ENCODE measurements around the gene C1QTNF8. TPM values are rescaled to one million over a fixed set of nuclear protein-coding genes. Genes with fewer than 3 reads are reported as not detected.
A peak's percentile ranks its signal among the peaks of the same experiment; 100 is the strongest.

C1QTNF8 gene
- total and polyA plus RNA-seq, 12 donors: 0.15 TPM; not detected in 11

DNA sequence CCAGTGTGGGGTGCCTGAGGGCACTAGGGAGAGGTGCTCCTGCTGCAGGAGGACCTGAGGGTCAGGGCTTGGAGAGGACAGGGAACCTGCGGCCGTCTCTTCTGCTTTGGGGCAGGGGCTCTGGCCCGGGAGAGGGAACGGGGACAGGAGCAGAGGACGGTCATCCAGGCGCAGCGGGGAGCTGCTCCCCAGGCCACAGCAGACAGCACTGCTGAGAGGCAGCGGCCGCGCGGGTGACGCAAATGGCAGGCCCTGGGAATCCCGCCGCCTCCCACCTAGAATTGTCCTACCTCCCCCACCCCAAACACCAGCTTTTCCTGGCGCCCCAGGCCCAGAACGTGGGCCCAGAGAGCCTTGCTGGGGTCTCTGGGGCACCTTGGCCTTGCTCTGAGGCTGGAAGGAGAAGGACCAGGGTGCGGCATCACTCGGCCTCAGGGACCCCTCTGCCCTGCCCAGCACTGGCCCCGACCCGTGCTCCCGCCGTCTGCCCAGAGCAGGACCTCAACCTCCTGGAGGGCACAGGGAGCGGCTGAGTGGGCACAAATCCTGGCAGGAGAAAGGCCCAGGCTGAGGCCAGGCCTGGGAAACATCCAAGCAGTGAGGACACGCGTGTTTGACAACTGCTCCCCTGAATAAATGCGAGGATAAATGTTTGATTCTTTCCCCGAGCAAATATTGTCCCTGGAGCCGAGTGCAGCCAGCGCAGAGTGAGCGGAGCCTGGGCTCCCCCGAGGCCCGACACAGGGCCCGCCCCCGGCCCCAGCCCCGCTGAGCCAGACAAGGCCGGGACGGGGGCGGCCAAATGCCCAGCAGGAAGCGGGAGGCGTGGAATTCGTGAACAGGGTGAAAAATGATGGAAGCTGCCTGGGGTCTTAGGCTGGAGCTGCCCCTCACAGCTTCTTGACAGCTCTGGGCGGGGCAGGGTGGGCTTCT lies 15.0 kb downstream of the C1QTNF8 start:
- 25 to 29% methylated on average over 41 to 42 of the region's 42 CpGs for WGBS, 2 donors

GRCh38 chr16:1079786-1080525 lies 16.1 kb downstream of the C1QTNF8 start:
- Histone ChIP-seq H3K9me3 (peaks cover 0 to 13% (median 9%) of the 10 kb centered on the region in 11 donors), H3K36me3 (no peaks in the 10 kb centered on the region), H3K27me3 (peaks cover 8 to 82% (median 71%) of the 10 kb centered on the region in 7 donors), H3K4me3 (no peak overlapping the region), H3K27ac (no peak overlapping the region), H3K4me1 (no peaks in the 10 kb centered on the region)
- intact Hi-C loops (cut with DNase I): no loop called here
- ATAC-seq (no peak), DNase-seq (no peak)
- 66 to 70% methylated on average over 45 of the region's 45 CpGs for WGBS, 2 donors
- TF ChIP-seq, protein P1, sequence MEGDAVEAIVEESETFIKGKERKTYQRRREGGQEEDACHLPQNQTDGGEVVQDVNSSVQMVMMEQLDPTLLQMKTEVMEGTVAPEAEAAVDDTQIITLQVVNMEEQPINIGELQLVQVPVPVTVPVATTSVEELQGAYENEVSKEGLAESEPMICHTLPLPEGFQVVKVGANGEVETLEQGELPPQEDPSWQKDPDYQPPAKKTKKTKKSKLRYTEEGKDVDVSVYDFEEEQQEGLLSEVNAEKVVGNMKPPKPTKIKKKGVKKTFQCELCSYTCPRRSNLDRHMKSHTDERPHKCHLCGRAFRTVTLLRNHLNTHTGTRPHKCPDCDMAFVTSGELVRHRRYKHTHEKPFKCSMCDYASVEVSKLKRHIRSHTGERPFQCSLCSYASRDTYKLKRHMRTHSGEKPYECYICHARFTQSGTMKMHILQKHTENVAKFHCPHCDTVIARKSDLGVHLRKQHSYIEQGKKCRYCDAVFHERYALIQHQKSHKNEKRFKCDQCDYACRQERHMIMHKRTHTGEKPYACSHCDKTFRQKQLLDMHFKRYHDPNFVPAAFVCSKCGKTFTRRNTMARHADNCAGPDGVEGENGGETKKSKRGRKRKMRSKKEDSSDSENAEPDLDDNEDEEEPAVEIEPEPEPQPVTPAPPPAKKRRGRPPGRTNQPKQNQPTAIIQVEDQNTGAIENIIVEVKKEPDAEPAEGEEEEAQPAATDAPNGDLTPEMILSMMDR (IDR thresholded peaks at IDR 0.05): no peak

More for the DNA sequence above, 15.0 kb downstream of the C1QTNF8 start:
- DNase-seq (no peak), ATAC-seq (no peak)
- TF ChIP-seq, protein P1 (IDR thresholded peaks at IDR 0.05): no peak
- intact Hi-C loops (cut with DNase I): no loop called here
- H3K27me3 ChIP-seq: peaks cover 8 to 85% (median 68%) of the 10 kb centered on the region in 7 donors
- no peaks in the 10 kb centered on the region for H3K36me3 ChIP-seq
- H3K4me3 ChIP-seq: no peak overlapping the region
- H3K4me1 ChIP-seq: no peaks in the 10 kb centered on the region
- H3K27ac ChIP-seq: no peak overlapping the region
- H3K9me3 ChIP-seq: peaks cover 0 to 23% (median 15%) of the 10 kb centered on the region in 11 donors

DNA sequence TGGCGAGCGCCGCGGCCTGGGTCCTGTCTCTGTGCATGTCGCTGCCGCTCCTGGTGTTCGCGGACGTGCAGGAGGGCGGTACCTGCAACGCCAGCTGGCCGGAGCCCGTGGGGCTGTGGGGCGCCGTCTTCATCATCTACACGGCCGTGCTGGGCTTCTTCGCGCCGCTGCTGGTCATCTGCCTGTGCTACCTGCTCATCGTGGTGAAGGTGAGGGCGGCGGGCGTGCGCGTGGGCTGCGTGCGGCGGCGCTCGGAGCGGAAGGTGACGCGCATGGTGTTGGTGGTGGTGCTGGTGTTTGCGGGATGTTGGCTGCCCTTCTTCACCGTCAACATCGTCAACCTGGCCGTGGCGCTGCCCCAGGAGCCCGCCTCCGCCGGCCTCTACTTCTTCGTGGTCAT lies 16.7 kb downstream of the C1QTNF8 start:
- peaks cover 8 to 87% (median 77%) of the 10 kb centered on the region in 7 donors for H3K27me3 ChIP-seq
- intact Hi-C loops (cut with DNase I): no loop called here
- TF ChIP-seq, protein P1 (IDR thresholded peaks at IDR 0.05): no peak
- ATAC-seq (no peak), DNase-seq (no peak)
- H3K4me1 ChIP-seq: no peaks in the 10 kb centered on the region
- no peak overlapping the region for H3K27ac ChIP-seq
- no peaks in the 10 kb centered on the region for H3K36me3 ChIP-seq
- H3K4me3 ChIP-seq: no peak overlapping the region
- 92 to 96% methylated on average over 38 to 43 of the region's 43 CpGs for WGBS, 2 donors
- peaks cover 0 to 7% (median 3%) of the 10 kb centered on the region in 11 donors for H3K9me3 ChIP-seq

- Histone ChIP-seq H3K9me3 (no peaks in the 10 kb centered on the region), H3K4me3 (no peak overlapping the region), H3K36me3 (no peaks in the 10 kb centered on the region), H3K4me1 (peaks cover 0 to 5% (median 0%) of the 10 kb centered on the region in 9 donors), H3K27me3 (peaks cover 8 to 87% (median 78%) of the 10 kb centered on the region in 7 donors), H3K27ac (no peak overlapping the region)
- intact Hi-C loops (cut with DNase I): no loop called here
- ATAC-seq (peak in 1 of 8 donors; percentile 13), DNase-seq (no peak)
- TF ChIP-seq, protein P1 (IDR thresholded peaks at IDR 0.05): no peak
- WGBS, 2 donors: 49 to 50% methylated on average over 28 of the region's 28 CpGs
These were observed 17.4 kb downstream of the C1QTNF8 start for GRCh38 chr16:1078579-1079021.

Measured in heart right ventricle (tissue), 16 donors.